A673 (cell line): ENCODE results near the gene COL5A1. TPM values are rescaled to one million over a fixed set of nuclear protein-coding genes. Genes with fewer than 3 reads are reported as not detected.

Experiments
- BruUV-seq: library from RNA; stranded (reverse); fragments of 400-500 nt; replicated peaks from 2 replicates; lab custom pipeline; 2021; lab: Mats Ljungman, UMichigan
- CTCF ChIA-PET: fragments of 300-600 bp; sonication (Branson Sonifier 250); formaldehyde crosslinking; loops from one replicate; lab custom pipeline; 2022; ENCODE audit warnings: antibody characterized with exemption; lab: Charles Lee
- POLR2A ChIA-PET: fragments of 300-600 bp; sonication (Branson Sonifier 250); formaldehyde crosslinking; loops from one replicate; lab custom pipeline; 2022; ENCODE audit warnings: antibody characterized with exemption; ENCODE audit not compliant: low non-redundant PET; lab: Charles Lee
- DNase-seq: peaks from one replicate; pipeline ENCODE4 v3.0.0-alpha.2; 2015; ENCODE audit warnings: low spot score
- H3K27ac ChIP-seq: fragments of 200-600 bp; sonication (generic); 2 replicates; pipeline ENCODE4 v1.5.1; 2016; ENCODE audit warnings: mixed run types, low read depth, mild to moderate bottlenecking, mixed read lengths, antibody characterized with exemption, low read length; ENCODE audit not compliant: poor library complexity, severe bottlenecking
- H3K27me3 ChIP-seq: fragments of 200-600 bp; sonication (generic); replicated peaks from 2 replicates; pipeline ENCODE4 v1.6.1; 2017; ENCODE audit warnings: mixed run types, low read depth, mild to moderate bottlenecking, mixed read lengths, antibody characterized with exemption, low read length; ENCODE audit not compliant: insufficient read depth, poor library complexity
- H3K36me3 ChIP-seq: fragments of 200-600 bp; sonication (generic); 2 replicates; pipeline ENCODE4 v1.6.1; 2016; ENCODE audit warnings: mixed run types, mild to moderate bottlenecking, mixed read lengths, antibody characterized with exemption, low read length; ENCODE audit not compliant: insufficient read depth, poor library complexity, severe bottlenecking
- H3K4me1 ChIP-seq: fragments of 200-600 bp; sonication (generic); 2 replicates; pipeline ENCODE4 v1.6.1; 2017; ENCODE audit warnings: mixed run types, mild to moderate bottlenecking, mixed read lengths, antibody characterized with exemption, low read length; ENCODE audit not compliant: insufficient read depth, poor library complexity, severe bottlenecking
- H3K4me3 ChIP-seq: fragments of 200-600 bp; sonication (generic); 2 replicates; pipeline ENCODE4 v1.5.1; 2016; ENCODE audit warnings: low read depth, mixed run types, mild to moderate bottlenecking, mixed read lengths, low read length; ENCODE audit not compliant: poor library complexity, severe bottlenecking
- H3K9me3 ChIP-seq: fragments of 200-600 bp; sonication (generic); 2 replicates; pipeline ENCODE4 v1.6.1; 2016; ENCODE audit warnings: mixed run types, low read depth, mild to moderate bottlenecking, mixed read lengths, antibody characterized with exemption, low read length; ENCODE audit not compliant: poor library complexity, severe bottlenecking
- EZH2 ChIP-seq: fragments of 200-600 bp; sonication (generic); IDR thresholded peaks from 2 replicates; pipeline ENCODE4 v1.6.1; 2017; ENCODE audit warnings: borderline replicate concordance, low read depth, mild to moderate bottlenecking, mixed read lengths, antibody characterized with exemption, low read length; ENCODE audit not compliant: poor library complexity, severe bottlenecking
- intact Hi-C: fragments of 100-400 bp; cut with micrococcal nuclease; formaldehyde crosslinking; loops from one replicate; pipeline ENCODE4 v1.10.0; 2022; ENCODE audit not compliant: unreplicated experiment
- total RNA-seq: library from RNA; stranded (reverse); gene quantifications from 2 replicates; pipeline ENCODE4 v1.2.3, GENCODE V29; 2021
- TF ChIP-seq, protein P1 (sequence below): fragments of 300-800, 200-600 bp; sonication (generic); conservative IDR thresholded peaks from 2 replicates; pipeline ENCODE4 v1.5.1; 2017; ENCODE audit warnings: low read depth, mild to moderate bottlenecking, antibody characterized with exemption, low read length, moderate library complexity, mixed read lengths

Gene COL5A1
- total RNA-seq, 1 experiment from 2014 or later, result 33.6 TPM

DNA sequence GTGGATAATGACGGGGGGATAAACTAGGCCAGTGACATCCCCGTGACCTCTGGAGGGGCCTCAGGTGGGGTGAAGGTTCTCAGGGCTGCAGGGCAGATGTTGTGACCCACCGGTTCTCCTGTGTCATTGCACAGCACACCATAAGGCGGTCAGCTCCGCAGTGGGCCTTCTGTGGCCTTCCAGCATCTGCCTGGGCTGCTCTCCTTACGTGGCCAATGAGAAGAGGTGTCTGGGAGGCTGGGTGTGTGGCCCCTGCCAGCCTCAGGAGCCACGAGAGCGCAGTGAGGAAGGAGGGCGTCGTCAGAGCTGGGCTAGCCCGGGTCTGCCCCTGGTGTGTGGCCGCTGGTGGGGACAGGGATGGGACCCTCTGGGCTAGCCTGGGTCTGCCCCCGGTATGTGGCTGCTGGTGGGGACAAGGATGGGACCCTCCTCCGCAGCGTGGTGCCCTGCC is 48.7 kb downstream of the COL5A1 start:
- intact Hi-C loops, result loop anchor here (10.0 kb wide), 1 partner anchor 724 kb away; no protein-coding TSS in a partner anchor
- ChIA-PET POLR2A (no interaction called here), CTCF (no interaction called here)
- H3K9me3 ChIP-seq, result no peaks in the 10 kb centered on the region
- no TSS peak for BruUV-seq
- no peak overlapping the region for H3K27ac ChIP-seq
- no peak for TF ChIP-seq EZH2
- no peak for DNase-seq
- no peak overlapping the region for H3K4me3 ChIP-seq
- H3K36me3 ChIP-seq, result no peaks in the 10 kb centered on the region
- H3K4me1 ChIP-seq, result no peaks in the 10 kb centered on the region
- H3K27me3 ChIP-seq, result no peaks in the 10 kb centered on the region

DNA sequence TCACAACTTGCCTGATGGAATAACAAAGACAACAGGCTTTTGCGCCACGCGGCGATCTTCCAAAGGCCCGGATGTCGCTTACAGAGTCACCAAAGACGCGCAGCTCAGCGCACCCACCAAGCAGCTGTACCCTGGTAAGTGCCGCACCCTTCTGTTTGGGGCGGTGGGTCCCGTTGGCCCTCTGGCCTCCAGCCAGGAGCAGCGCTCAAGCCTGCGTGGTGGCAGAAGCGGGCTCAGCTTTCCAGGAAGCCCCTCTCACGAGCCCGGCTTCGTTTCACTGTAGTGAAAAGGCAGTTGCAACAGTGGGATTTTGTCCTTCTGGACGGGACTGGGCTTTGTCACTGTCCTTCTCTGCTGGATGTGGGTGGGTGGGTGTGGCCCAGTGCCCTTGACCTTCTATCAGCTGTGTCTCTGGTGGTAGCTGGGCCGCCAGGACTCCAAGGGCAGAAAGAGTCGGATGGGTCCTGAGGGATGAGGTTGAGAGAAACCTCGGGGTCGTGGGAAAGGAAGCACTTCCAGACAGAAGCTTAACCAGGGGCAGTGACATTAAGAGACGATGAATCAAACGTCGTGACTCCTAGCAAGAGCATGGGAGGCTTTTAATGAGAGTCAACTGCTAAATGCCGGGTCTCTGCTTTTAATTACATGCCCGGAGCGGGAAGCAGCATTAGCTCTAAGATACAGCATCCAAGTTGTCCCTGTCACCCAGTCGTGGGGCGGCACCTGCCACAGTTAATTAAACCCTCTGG is 49.5 kb downstream of the COL5A1 start:
- H3K9me3 ChIP-seq, result no peaks in the 10 kb centered on the region
- DNase-seq, result no peak
- no peak overlapping the region for H3K4me3 ChIP-seq
- TF ChIP-seq, protein P1, sequence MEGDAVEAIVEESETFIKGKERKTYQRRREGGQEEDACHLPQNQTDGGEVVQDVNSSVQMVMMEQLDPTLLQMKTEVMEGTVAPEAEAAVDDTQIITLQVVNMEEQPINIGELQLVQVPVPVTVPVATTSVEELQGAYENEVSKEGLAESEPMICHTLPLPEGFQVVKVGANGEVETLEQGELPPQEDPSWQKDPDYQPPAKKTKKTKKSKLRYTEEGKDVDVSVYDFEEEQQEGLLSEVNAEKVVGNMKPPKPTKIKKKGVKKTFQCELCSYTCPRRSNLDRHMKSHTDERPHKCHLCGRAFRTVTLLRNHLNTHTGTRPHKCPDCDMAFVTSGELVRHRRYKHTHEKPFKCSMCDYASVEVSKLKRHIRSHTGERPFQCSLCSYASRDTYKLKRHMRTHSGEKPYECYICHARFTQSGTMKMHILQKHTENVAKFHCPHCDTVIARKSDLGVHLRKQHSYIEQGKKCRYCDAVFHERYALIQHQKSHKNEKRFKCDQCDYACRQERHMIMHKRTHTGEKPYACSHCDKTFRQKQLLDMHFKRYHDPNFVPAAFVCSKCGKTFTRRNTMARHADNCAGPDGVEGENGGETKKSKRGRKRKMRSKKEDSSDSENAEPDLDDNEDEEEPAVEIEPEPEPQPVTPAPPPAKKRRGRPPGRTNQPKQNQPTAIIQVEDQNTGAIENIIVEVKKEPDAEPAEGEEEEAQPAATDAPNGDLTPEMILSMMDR, result no peak
- TF ChIP-seq EZH2, result no peak
- BruUV-seq, result no TSS peak
- ChIA-PET CTCF (interaction anchor here (0.6 kb wide), 1 partner anchor 39 kb away, joined by 3 read pairs; no protein-coding TSS in a partner anchor), POLR2A (interaction anchor here (0.6 kb wide), 1 partner anchor 1333 kb away, joined by 11 read pairs; no protein-coding TSS in a partner anchor)
- no peak overlapping the region for H3K27ac ChIP-seq
- no peaks in the 10 kb centered on the region for H3K4me1 ChIP-seq
- H3K27me3 ChIP-seq, result no peaks in the 10 kb centered on the region
- no peaks in the 10 kb centered on the region for H3K36me3 ChIP-seq
- intact Hi-C loops, result loop anchor here (10.0 kb wide), 1 partner anchor 724 kb away; no protein-coding TSS in a partner anchor

DNA sequence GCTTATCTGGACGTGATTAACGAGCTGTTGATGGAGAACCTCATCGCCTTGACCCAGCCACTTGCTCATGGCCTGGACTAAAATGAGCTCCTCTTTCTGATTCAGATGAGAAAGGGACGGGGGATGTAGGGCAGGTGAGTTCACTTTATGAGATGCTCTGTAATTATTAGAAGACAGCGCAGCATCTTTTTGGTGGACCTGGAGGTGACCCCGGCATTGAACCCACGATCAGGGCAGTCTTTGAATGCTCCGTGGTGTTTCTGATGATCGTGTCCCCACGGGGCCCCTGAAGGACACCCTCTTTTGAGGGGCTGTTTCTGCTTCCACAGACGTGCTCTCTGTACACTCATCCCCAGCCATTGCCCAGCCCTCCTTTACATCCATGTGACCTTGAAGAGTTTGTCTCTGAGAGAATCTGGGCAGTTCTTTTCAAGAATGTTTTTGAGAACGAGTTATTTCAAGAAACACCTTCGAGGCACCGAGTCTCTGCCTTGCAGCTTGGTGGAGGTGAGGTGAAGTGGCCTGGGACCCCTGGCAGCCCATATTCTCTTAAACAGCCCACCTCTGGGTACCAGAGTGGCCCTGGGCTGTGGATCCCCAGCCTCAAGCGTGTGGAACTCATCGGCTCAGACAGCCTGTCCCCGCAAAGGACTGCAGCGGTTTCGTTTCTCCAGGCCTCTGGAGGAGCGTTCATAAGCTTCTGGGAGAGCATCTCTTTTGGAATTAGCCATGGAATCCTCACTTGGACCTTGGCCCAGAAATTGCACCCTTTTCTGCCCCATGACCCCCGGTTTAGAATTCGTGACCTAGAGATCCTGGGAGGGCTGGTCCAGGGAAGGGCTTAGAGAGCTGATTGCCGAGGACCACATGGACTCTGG is 50.3 kb downstream of the COL5A1 start:
- no TSS peak for BruUV-seq
- no peak for TF ChIP-seq EZH2
- TF ChIP-seq, protein P1, result no peak
- Histone ChIP-seq H3K27me3 (no peaks in the 10 kb centered on the region), H3K36me3 (no peaks in the 10 kb centered on the region), H3K9me3 (no peaks in the 10 kb centered on the region), H3K27ac (no peak overlapping the region), H3K4me1 (no peaks in the 10 kb centered on the region), H3K4me3 (no peak overlapping the region)
- ChIA-PET CTCF (interaction anchor here (0.6 kb wide), 1 partner anchor 38 kb away, joined by 3 read pairs; no protein-coding TSS in a partner anchor), POLR2A (interaction anchor here (0.5 kb wide), 2 partner anchors 156 to 636 kb away, joined by 8 to 21 read pairs; no protein-coding TSS in a partner anchor)
- DNase-seq, result no peak
- intact Hi-C loops, result loop anchor here (10.0 kb wide), 1 partner anchor 723 kb away; no protein-coding TSS in a partner anchor
